ENCODE measurements around the gene IFT57.

The IFT57 gene, protein sequence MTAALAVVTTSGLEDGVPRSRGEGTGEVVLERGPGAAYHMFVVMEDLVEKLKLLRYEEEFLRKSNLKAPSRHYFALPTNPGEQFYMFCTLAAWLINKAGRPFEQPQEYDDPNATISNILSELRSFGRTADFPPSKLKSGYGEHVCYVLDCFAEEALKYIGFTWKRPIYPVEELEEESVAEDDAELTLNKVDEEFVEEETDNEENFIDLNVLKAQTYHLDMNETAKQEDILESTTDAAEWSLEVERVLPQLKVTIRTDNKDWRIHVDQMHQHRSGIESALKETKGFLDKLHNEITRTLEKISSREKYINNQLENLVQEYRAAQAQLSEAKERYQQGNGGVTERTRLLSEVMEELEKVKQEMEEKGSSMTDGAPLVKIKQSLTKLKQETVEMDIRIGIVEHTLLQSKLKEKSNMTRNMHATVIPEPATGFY

DNA sequence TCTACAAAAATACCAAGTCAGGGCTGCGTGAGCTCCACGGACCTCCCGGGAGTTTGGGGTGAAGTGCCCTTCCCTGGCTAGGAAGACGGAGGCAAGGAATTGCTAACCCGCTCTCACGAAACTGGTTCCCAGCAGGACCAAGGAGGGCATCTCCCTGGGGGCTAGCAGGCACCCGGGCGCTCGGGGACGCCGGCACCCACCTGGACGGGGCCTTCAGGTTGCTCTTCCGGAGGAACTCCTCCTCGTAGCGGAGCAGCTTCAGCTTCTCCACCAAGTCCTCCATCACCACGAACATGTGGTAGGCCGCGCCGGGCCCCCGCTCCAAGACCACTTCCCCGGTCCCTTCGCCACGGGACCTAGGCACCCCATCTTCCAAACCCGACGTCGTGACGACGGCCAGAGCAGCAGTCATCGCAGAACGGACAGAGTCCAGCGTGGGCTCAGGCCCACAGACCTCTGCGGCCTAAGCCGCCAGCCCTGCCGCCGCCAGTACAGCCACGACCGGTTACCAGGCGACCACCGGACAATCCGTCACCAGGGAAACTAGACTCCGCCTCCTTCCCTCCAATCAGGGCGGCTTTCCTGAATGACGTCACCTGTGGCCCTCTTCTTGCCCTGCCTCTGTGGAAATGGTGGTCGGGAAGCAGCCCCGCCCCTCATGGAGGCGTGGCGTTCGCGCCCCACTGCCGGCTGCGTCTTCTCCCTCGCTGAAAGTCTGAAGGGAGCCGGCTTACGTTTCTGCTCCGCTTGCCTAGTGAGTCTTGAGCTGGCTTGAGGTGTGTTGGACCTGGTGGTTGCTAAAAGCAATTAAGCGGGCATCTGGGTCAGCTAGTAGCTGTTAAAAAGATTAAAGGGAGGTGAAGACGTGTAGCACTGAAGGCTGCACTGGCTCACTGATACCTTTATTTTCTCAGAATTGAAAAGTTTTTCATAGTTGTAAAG is at the start of gene IFT57:
Gene IFT57, minus strand, starts transcription at position 514 of the 942 bp plus-strand sequence. Its CDS starts 102 bp downstream, at position 412.
- Histone ChIP-seq H3K4me3 (ENCODE audit: low read depth, low read length) (peak within 1 kb of the TSS; percentile 85), H3K27ac (ENCODE audit: extremely low read depth, low read depth, low read length) (peak within 1 kb of the TSS; percentile 17; the same call in 1 of the 2 replicates), H3K36me3 (ENCODE audit: control insufficient read depth in 2 of 2, insufficient read depth in 1 of 2, low read length in 2 of 2) (peaks cover 0 to 4% of the 10 kb centered on the region in 2 experiments; a peak in 1 of 3 replicates), H3K9me3 (ENCODE audit: control insufficient read depth, insufficient read depth, low read depth, low read length) (no peaks in the 10 kb centered on the region), H3K4me1 (ENCODE audit: control insufficient read depth, insufficient read depth, low read length) (no peaks in the 10 kb centered on the region)
- POLR2A ChIA-PET = no interaction called here
- CTCF ChIA-PET = interaction anchor here (0.6 kb wide), 1 partner anchor 35 kb away, joined by 4 read pairs; no protein-coding TSS in a partner anchor
- TF ChIP-seq, protein P1, sequence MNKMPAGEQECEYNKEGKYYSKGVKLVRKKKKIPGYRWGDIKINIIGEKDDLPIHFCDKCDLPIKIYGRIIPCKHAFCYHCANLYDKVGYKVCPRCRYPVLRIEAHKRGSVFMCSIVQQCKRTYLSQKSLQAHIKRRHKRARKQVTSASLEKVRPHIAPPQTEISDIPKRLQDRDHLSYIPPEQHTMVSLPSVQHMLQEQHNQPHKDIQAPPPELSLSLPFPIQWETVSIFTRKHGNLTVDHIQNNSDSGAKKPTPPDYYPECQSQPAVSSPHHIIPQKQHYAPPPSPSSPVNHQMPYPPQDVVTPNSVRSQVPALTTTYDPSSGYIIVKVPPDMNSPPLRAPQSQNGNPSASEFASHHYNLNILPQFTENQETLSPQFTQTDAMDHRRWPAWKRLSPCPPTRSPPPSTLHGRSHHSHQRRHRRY (tag by site-specific recombination; IDR thresholded peaks at IDR 0.05) = no peak
- TF ChIP-seq, protein P2, sequence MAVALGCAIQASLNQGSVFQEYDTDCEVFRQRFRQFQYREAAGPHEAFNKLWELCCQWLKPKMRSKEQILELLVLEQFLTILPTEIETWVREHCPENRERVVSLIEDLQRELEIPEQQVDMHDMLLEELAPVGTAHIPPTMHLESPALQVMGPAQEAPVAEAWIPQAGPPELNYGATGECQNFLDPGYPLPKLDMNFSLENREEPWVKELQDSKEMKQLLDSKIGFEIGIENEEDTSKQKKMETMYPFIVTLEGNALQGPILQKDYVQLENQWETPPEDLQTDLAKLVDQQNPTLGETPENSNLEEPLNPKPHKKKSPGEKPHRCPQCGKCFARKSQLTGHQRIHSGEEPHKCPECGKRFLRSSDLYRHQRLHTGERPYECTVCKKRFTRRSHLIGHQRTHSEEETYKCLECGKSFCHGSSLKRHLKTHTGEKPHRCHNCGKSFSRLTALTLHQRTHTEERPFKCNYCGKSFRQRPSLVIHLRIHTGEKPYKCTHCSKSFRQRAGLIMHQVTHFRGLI (tag by site-specific recombination; IDR thresholded peaks at IDR 0.05) = peak; percentile 39; the same call in 1 of the 2 replicates
- TF ChIP-seq ZNF132 (tag by site-specific recombination; IDR thresholded peaks at IDR 0.05; ENCODE audit: borderline replicate concordance) (no peak), ZNF10 (tag by site-specific recombination; IDR thresholded peaks at IDR 0.05) (no peak; the same call in 1 of the 2 replicates), KLF16 (tag by site-specific recombination; IDR thresholded peaks at IDR 0.05) (peak; percentile 80; the same call in 1 of the 2 replicates), ZNF423 (tag by site-specific recombination; IDR thresholded peaks at IDR 0.05) (0 out of 2 replicates have a peak, but pooled peaks have one; percentile 19), ZBTB17 (tag by site-specific recombination; IDR thresholded peaks at IDR 0.05) (0 out of 2 replicates have a peak, but pooled peaks have one; percentile 10), ZNF324 (tag by site-specific recombination; IDR thresholded peaks at IDR 0.05) (0 out of 2 replicates have a peak, but pooled peaks have one; percentile 35), ZFP3 (tag by site-specific recombination; IDR thresholded peaks at IDR 0.05; ENCODE audit: low read depth) (no peak), ZNF514 (tag by site-specific recombination; IDR thresholded peaks at IDR 0.05) (no peak), ZNF558 (tag by site-specific recombination; IDR thresholded peaks at IDR 0.05) (no peak)
- TF ChIP-seq, protein P3, sequence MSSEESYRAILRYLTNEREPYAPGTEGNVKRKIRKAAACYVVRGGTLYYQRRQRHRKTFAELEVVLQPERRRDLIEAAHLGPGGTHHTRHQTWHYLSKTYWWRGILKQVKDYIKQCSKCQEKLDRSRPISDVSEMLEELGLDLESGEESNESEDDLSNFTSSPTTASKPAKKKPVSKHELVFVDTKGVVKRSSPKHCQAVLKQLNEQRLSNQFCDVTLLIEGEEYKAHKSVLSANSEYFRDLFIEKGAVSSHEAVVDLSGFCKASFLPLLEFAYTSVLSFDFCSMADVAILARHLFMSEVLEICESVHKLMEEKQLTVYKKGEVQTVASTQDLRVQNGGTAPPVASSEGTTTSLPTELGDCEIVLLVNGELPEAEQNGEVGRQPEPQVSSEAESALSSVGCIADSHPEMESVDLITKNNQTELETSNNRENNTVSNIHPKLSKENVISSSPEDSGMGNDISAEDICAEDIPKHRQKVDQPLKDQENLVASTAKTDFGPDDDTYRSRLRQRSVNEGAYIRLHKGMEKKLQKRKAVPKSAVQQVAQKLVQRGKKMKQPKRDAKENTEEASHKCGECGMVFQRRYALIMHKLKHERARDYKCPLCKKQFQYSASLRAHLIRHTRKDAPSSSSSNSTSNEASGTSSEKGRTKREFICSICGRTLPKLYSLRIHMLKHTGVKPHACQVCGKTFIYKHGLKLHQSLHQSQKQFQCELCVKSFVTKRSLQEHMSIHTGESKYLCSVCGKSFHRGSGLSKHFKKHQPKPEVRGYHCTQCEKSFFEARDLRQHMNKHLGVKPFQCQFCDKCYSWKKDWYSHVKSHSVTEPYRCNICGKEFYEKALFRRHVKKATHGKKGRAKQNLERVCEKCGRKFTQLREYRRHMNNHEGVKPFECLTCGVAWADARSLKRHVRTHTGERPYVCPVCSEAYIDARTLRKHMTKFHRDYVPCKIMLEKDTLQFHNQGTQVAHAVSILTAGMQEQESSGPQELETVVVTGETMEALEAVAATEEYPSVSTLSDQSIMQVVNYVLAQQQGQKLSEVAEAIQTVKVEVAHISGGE (tag by site-specific recombination; conservative IDR thresholded peaks at IDR 0.05; ENCODE audit: low read depth) = peak; percentile 69
- TF ChIP-seq, protein P4, sequence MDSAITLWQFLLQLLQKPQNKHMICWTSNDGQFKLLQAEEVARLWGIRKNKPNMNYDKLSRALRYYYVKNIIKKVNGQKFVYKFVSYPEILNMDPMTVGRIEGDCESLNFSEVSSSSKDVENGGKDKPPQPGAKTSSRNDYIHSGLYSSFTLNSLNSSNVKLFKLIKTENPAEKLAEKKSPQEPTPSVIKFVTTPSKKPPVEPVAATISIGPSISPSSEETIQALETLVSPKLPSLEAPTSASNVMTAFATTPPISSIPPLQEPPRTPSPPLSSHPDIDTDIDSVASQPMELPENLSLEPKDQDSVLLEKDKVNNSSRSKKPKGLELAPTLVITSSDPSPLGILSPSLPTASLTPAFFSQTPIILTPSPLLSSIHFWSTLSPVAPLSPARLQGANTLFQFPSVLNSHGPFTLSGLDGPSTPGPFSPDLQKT (IDR thresholded peaks at IDR 0.05; ENCODE audit: borderline replicate concordance, low read depth, low read length) = no peak
- TF ChIP-seq, protein P5, sequence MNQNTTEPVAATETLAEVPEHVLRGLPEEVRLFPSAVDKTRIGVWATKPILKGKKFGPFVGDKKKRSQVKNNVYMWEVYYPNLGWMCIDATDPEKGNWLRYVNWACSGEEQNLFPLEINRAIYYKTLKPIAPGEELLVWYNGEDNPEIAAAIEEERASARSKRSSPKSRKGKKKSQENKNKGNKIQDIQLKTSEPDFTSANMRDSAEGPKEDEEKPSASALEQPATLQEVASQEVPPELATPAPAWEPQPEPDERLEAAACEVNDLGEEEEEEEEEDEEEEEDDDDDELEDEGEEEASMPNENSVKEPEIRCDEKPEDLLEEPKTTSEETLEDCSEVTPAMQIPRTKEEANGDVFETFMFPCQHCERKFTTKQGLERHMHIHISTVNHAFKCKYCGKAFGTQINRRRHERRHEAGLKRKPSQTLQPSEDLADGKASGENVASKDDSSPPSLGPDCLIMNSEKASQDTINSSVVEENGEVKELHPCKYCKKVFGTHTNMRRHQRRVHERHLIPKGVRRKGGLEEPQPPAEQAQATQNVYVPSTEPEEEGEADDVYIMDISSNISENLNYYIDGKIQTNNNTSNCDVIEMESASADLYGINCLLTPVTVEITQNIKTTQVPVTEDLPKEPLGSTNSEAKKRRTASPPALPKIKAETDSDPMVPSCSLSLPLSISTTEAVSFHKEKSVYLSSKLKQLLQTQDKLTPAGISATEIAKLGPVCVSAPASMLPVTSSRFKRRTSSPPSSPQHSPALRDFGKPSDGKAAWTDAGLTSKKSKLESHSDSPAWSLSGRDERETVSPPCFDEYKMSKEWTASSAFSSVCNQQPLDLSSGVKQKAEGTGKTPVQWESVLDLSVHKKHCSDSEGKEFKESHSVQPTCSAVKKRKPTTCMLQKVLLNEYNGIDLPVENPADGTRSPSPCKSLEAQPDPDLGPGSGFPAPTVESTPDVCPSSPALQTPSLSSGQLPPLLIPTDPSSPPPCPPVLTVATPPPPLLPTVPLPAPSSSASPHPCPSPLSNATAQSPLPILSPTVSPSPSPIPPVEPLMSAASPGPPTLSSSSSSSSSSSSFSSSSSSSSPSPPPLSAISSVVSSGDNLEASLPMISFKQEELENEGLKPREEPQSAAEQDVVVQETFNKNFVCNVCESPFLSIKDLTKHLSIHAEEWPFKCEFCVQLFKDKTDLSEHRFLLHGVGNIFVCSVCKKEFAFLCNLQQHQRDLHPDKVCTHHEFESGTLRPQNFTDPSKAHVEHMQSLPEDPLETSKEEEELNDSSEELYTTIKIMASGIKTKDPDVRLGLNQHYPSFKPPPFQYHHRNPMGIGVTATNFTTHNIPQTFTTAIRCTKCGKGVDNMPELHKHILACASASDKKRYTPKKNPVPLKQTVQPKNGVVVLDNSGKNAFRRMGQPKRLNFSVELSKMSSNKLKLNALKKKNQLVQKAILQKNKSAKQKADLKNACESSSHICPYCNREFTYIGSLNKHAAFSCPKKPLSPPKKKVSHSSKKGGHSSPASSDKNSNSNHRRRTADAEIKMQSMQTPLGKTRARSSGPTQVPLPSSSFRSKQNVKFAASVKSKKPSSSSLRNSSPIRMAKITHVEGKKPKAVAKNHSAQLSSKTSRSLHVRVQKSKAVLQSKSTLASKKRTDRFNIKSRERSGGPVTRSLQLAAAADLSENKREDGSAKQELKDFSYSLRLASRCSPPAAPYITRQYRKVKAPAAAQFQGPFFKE (tag by site-specific recombination; IDR thresholded peaks at IDR 0.05; ENCODE audit: borderline replicate concordance) = no peak
- TF ChIP-seq, protein P6, sequence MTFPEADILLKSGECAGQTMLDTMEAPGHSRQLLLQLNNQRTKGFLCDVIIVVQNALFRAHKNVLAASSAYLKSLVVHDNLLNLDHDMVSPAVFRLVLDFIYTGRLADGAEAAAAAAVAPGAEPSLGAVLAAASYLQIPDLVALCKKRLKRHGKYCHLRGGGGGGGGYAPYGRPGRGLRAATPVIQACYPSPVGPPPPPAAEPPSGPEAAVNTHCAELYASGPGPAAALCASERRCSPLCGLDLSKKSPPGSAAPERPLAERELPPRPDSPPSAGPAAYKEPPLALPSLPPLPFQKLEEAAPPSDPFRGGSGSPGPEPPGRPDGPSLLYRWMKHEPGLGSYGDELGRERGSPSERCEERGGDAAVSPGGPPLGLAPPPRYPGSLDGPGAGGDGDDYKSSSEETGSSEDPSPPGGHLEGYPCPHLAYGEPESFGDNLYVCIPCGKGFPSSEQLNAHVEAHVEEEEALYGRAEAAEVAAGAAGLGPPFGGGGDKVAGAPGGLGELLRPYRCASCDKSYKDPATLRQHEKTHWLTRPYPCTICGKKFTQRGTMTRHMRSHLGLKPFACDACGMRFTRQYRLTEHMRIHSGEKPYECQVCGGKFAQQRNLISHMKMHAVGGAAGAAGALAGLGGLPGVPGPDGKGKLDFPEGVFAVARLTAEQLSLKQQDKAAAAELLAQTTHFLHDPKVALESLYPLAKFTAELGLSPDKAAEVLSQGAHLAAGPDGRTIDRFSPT (tag by site-specific recombination; IDR thresholded peaks at IDR 0.05) = no peak
- TF ChIP-seq, protein P7, sequence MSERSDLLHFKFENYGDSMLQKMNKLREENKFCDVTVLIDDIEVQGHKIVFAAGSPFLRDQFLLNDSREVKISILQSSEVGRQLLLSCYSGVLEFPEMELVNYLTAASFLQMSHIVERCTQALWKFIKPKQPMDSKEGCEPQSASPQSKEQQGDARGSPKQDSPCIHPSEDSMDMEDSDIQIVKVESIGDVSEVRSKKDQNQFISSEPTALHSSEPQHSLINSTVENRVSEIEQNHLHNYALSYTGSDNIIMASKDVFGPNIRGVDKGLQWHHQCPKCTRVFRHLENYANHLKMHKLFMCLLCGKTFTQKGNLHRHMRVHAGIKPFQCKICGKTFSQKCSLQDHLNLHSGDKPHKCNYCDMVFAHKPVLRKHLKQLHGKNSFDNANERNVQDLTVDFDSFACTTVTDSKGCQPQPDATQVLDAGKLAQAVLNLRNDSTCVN (tag by site-specific recombination; optimal IDR thresholded peaks at IDR 0.05) = no peak

All from HEK293 (cell line).